Mucosa of stomach (tissue), 1 donor: ENCODE results near the gene ZNF215.

Experiments
- H3K27me3 ChIP-seq: one replicate; pipeline ENCODE4 v1.7.0; 2013; ENCODE audit warnings: mild to moderate bottlenecking, low read length; ENCODE audit not compliant: control insufficient read depth, insufficient read depth
- H3K36me3 ChIP-seq: one replicate; pipeline ENCODE4 v1.7.0; 2013; ENCODE audit warnings: low read length; ENCODE audit not compliant: control insufficient read depth, insufficient read depth
- H3K4me1 ChIP-seq: one replicate; pipeline ENCODE4 v1.7.0; 2013; ENCODE audit warnings: mild to moderate bottlenecking, low read length; ENCODE audit not compliant: control insufficient read depth, insufficient read depth
- H3K4me3 ChIP-seq: one replicate; pipeline ENCODE4 v1.7.0; 2013; ENCODE audit warnings: low read length
- H3K9ac ChIP-seq: one replicate; pipeline ENCODE4 v1.7.0; 2013; ENCODE audit warnings: mild to moderate bottlenecking, low read length, moderate library complexity
- H3K9me3 ChIP-seq: one replicate; pipeline ENCODE4 v1.7.0; 2013; ENCODE audit warnings: mild to moderate bottlenecking, low read length, moderate library complexity; ENCODE audit not compliant: control insufficient read depth
- donor health status: Pancreatic carcinoma.

The ZNF215 gene

DNA sequence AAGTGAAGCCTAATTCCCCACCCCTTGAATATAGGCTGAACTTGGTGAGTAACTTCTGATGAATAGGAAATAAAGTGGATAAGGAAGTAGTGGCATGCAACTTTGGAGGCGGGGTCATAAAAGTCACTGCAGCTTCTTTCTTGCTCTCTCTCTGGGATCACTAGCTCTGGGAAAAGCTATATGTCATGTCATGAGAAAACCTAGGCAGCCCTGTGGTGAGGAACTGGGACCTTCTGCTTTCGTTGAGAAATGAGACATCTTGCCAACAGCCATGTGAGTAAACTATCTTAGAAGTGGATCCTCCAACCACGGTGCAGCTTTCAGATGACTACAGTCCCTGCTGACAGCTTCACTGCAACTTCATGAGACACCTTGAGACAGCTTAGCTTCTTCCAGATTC lies 78.3 kb downstream of the ZNF215 start:
- no peaks in the 10 kb centered on the region for H3K36me3 ChIP-seq
- H3K4me1 ChIP-seq = no peaks in the 10 kb centered on the region
- H3K9me3 ChIP-seq = no peaks in the 10 kb centered on the region
- no peak overlapping the region for H3K4me3 ChIP-seq
- no peak overlapping the region for H3K9ac ChIP-seq
- no peaks in the 10 kb centered on the region for H3K27me3 ChIP-seq
